Amygdala (tissue), 56 donors: ENCODE measurements around the gene IL32.
A peak's percentile ranks its signal among the peaks of the same experiment; 100 is the strongest.

Experiments used
- DNase-seq, 56 donors: peaks; one replicate each; lab custom pipeline; 2025; lab: John Stamatoyannopoulos, UW

Gene IL32

DNA sequence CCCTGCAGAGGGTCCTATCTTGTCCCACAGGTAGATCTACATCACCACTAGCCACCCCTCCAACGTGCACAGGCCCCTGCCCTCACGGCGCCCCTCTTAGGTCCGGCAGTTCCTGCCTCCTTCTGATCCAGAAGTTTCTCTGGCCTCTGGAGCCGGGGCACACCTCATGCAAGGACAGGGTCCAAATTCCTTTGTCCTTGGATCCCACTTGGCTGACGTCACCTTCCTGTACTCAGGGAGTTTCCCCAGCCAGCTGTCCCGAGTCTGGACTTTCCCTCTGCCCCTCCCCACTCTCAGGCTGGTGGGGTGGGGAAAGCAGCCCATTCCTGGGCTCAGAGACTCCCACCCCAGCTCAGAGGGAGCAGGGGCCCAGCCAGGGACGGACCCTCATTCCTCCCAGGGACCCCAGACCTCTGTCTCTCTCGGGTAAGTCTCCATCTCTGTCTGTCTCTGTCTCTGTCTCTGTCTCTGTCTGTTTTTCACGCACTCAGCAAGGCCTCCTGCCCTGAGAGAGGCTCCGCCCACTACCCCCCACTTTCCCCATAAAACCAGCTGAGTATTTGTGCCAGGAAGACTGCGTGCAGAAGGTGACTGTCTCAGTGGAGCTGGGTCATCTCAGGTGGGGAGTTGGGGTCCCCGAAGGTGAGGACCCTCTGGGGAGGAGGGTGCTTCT, at the start of gene IL32:
Gene IL32 (plus strand): TSS at position 572 of the 673 bp plus-strand sequence. CDS start 172 bp downstream, outside the sequence.
- no peak for DNase-seq

GRCh38 chr16:3015865-3016521, 49.4 kb upstream of the IL32 start:
- DNase-seq = no peak

GRCh38 chr16:3017344-3017743, 48.1 kb upstream of the IL32 start:
- DNase-seq = no peak

DNA sequence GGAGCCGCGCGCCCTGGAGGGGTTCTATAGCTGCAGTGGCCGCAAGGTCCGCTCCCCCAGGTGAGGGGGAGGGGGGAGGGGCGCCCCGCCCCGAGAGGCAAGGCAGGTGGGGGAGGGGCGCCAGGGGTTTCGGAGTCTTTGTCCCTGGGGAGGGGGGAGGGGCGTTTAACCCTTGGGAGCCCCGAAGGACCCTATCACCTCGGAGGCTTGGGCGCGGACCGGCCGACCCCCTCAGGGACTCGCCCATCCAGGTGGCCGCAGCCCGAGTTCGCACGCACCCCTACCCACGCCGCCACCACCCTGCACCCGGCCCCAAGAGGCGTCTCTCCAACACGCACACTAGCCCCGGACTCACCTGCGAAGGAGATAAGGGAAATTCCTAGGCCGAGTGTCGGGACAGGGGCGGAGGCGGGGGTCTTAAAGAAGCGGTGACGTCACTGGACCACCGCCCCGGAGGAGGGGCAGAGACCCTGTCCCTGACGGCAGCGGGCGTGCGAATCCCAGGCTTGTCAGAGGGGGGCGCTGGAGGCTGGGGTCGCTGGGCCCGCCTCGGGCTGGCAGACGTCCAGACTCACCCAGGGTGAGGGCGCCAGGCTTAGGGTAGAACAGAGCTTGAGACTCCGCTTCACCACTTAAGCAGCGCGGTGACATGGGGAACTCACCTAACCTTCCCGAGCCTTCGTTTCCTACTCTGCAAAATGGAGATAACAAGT, 47.5 kb upstream of the IL32 start, which contains the start of gene CLDN6:
Gene CLDN6 (minus strand): TSS at position 390 of the 713 bp plus-strand sequence. CDS start 2,162 bp downstream, outside the sequence.
- peak in 2 of 56 donors; percentile 14 to 35 for DNase-seq

DNA sequence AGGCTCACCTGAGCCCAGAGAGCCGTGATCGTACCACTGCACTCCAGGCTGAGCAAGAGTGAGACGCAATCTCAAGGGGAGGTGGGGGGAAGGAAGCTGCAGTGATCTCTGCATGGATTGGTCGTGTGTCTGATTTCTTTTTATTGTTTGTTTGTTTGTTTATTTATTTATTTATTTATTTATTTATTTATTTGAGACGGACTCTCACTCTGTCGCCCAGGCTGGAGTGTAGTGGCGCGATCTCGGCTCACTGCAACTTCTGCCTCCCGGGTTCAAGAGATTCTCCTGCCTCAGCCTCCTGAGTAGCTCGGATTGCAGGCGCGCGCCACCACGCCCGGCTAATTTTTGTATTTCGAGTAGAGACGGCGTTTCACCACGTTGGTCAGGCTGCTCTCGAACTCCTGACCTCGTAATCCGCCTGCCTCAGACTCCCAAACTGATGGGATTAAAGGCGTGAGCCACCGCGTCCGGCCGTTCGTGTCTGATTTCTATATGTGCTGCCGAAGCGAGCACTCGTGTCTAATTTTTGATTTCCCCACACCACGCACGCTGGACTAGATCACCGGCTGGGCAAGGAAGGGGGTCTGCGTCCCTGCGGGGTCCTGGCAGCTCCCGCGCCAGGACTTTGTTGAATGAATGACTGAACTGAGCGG, 45.7 kb upstream of the IL32 start:
- DNase-seq = no peak

DNA sequence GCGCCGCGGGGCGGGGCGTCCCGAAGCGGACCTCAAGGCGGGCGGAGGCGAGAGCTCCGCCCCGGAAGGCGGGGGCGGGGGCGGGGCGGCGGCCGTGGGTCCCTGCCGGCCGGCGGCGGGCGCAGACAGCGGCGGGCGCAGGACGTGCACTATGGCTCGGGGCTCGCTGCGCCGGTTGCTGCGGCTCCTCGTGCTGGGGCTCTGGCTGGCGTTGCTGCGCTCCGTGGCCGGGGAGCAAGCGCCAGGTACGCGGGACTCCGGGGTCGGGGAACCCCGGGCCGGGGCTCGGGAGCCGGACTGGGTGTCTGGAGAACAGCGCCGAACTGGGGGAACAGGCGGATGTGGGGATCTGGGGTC, 45.2 kb upstream of the IL32 start, which contains the start of gene TNFRSF12A:
Gene TNFRSF12A (plus strand): TSS at position 122 of the 357 bp plus-strand sequence. CDS start 30 bp downstream, at position 152.
- peak in 26 of 56 donors; percentile 11 to 65 (median 29) for DNase-seq

- DNase-seq = peak in 19 of 56 donors; percentile 14 to 73 (median 30)
Measured at GRCh38 chr16:3020604-3021448, 44.6 kb upstream of the IL32 start.

DNA sequence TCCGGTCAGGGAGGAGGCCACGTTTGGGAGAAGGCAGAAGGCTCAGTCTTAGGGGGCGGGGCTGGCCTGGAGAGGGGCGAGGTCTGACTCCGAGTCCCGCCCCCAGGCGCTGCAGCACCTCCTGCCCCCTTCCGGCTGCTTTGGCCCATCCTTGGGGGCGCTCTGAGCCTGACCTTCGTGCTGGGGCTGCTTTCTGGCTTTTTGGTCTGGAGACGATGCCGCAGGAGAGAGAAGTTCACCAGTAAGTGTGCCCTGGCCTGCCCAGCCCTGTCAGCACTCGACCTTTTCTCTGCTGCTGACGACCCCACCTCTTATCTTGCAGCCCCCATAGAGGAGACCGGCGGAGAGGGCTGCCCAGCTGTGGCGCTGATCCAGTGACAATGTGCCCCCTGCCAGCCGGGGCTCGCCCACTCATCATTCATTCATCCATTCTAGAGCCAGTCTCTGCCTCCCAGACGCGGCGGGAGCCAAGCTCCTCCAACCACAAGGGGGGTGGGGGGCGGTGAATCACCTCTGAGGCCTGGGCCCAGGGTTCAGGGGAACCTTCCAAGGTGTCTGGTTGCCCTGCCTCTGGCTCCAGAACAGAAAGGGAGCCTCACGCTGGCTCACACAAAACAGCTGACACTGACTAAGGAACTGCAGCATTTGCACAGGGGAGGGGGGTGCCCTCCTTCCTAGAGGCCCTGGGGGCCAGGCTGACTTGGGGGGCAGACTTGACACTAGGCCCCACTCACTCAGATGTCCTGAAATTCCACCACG, 43.8 kb upstream of the IL32 start:
- DNase-seq = peak in 18 of 56 donors; percentile 8 to 62 (median 22)

DNA sequence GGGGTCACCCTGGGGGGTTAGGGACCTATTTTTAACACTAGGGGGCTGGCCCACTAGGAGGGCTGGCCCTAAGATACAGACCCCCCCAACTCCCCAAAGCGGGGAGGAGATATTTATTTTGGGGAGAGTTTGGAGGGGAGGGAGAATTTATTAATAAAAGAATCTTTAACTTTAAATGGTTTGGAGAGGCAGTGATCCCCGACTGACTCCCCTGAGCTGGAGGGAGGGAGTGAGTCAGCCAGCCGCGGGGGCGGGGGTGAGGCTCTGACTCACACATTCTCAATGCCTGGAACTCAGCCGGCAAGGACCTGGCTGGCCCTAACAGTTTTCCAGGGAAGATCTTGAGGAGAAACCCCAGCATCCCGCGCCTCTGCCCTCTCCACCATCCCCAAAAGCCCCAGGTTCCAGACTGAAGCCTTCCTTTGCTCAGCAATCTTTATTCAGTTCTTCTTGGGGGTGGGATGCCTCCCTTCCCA, 43.2 kb upstream of the IL32 start:
- peak in 33 of 56 donors; percentile 7 to 74 (median 32) for DNase-seq

DNA sequence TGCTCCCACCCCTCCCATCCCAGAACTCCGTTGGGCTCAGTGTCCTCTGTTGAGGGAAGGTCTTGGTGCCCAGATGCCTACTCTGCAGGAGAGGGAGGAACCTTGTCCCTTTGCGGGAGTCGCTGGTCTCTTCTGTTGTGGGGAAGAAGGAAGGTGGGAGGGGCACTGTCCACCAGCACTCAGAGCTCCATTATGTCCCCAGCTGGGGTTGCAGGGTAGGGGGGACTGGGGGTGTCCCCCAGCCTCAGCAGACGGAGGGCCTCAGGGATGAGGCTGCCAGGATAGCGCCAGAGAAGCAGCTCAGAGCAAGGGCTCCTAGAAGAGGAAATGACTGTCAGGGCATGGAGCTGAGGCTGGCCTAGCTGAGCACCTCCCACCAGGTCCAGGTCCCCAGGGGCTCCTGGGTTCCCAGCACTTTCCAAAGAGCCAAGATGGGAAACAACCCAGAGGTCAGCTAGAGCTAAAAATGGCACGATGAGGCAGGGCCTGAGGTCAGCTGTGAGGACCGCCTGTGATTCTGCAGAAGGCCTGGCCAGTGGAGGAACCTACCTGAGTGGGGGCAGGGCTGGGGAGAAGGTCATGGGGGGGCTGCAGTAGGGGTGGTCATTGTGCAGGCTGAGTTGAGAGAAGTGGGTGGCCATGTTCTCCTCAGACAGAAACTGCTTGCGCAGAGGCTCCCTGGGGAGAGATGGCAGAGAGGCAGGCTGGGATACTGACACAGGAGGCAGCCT, 42.6 kb upstream of the IL32 start:
- DNase-seq = peak in 1 of 56 donors; percentile 37

DNA sequence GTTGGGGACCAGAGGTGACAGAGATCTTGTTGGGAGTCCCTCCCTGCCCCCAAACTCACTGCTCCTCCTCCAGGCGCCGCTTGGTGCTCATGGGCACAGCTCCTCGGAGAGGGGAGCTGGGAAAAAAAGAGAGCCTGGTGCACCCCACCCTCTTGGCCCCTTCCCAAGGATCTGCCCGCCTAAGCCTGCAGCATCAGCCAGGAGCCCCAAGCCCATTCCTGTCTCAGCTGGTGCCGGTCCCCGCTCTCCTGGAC, 42.1 kb upstream of the IL32 start:
- peak in 22 of 56 donors; percentile 25 to 75 (median 62) for DNase-seq

DNA sequence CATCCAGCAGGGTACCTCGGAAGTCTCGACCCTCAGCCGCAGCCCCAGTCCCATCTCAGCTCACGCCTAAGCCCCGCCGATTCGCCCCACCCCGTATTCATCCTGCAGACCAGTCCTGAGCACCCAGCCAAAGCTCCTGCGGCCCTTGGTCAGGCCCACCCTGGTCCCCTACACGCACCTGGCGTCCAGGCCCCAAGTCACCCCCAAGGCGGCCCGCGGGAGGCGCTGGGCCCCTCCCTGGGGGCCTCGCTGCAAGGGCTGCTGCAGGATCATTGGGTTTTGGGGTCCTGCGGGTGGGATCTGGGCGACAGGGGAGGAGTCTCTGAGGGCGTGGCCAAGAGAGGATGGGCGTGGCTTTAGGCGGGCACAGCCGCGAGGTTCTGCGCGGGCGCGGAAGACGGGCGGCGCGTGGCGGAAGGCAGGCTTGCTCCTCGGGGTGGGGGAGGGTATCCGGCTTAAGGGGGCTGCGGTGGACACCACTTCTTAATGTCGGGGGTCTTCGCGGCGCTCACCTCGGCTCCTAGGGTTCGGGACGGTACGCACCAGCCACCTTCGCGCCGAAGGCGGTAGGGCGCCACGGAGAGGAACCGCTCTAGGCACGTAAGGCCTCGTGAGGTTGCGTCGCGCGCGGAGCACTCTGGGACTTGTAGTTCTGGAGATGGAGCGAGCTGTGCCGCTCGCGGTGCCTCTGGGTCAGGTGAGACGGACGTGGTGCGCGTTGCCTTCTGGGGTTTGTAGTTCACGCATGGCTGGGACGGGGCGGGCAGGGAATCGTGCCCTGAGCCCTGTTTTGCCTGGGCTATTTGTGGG, 41.6 kb upstream of the IL32 start, which contains the start of the genes HCFC1R1 and THOC6:
Gene HCFC1R1 (minus strand): TSS at position 274 of the 810 bp plus-strand sequence. CDS start 1 bp downstream, at position 273.
Gene THOC6 (plus strand): TSS at position 367 of the 810 bp plus-strand sequence. CDS start 292 bp downstream, at position 659.
- peak; percentile 70 to 98 (median 94) for DNase-seq

DNA sequence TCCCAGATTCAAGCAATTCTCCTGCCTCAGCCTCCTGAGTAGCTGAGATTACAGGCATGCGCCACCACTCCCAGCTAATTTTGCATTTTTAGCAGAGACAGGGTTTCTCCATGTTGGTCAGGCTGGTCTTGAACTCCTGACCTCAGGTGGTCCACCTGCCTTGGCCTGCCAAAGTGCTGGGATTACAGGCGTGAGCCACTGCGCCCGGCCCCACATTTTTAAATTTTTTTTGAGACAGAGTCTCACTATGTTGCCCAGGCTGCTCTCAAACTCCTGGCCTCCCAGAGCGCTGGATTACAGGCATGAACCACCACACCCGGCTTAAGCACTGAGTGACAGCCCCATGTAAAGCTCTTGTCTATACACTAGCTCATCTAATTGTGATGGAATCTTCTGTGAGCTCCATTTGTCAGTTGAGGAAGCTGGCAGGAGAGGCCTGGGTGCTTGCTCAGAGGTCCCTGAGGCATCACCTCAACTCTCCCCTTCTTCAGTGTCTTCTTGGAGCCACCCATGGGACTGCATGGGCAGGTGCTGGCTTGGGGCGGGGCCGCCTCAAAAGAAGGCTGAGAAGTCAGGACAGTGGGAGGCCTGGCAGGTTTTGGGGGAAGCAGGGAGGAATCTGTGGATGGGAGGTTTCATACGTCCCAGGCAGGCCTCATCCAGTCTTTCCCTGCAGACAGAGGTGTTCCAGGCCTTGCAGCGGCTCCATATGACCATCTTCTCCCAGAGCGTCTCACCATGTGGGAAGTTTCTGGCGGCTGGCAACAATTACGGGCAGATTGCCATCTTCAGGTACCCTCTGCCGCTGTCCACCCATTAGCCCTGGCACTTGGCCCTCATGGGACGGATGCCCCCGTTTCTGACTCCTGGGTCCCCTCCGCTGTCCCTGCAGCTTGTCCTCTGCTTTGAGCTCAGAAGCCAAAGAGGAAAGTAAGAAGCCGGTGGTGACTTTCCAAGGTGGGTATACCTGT, 40.1 kb upstream of the IL32 start:
- no peak for DNase-seq

DNA sequence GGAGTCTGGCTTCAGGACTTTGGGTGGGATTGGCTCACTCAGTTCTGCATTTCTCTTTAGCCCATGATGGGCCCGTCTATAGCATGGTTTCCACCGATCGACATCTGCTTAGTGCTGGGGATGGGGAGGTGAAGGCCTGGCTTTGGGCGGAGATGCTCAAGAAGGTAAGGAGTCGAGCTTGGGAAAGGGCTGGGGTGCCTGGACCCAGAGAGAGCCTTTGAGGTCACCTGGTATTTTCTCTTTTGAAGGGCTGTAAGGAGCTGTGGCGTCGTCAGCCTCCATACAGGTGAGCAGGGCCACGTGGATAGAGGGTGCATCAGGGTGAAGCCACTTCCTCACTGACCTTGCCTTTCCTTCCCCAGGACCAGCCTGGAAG, 39.4 kb upstream of the IL32 start:
- no peak for DNase-seq

DNA sequence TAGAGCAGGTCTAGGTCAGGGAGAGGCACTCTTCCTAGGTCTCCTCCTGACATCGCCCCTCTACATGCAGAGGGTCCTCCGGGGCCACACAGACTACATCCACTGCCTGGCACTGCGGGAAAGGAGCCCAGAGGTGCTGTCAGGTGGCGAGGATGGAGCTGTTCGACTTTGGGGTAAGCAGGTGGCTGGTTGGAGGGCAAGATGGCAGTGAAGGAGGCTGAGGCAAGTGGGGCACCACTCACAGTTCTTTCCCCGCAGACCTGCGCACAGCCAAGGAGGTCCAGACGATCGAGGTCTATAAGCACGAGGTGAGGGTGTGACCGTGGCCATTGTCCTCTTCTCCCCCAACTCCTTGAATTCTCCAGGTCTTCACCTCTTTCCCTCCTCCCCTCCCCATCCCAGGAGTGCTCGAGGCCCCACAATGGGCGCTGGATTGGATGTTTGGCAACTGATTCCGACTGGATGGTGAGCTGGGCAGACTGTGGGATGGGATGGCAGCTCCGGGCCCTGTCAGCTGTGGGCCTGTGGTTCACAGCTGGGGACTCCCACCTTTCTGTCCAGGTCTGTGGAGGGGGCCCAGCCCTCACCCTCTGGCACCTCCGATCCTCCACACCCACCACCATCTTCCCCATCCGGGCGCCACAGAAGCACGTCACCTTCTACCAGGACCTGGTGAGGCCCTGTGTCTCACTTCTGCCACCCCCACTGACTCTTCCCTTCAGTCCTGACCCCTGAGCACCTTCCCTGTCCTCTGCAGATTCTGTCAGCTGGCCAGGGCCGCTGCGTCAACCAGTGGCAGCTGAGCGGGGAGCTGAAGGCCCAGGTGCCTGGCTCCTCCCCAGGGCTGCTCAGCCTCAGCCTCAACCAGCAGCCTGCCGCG, 38.6 kb upstream of the IL32 start:
- DNase-seq = no peak
